Endothelial cell of hepatic sinusoid (primary cell): Measurements from ENCODE around the gene RYR2.

Source experiments
- in situ Hi-C: cut with HindIII; loops from 2 replicates; pipeline ENCODE4 v1.10.0; 2017; ENCODE audit warnings: low sequenced_read_pairs

The RYR2 gene

GRCh38 chr1:237879195-237879594, 837.2 kb downstream of the RYR2 start:
- in situ Hi-C loops: no loop called here
